Measurements from ENCODE around the gene DIP2A.

Gene DIP2A

DNA sequence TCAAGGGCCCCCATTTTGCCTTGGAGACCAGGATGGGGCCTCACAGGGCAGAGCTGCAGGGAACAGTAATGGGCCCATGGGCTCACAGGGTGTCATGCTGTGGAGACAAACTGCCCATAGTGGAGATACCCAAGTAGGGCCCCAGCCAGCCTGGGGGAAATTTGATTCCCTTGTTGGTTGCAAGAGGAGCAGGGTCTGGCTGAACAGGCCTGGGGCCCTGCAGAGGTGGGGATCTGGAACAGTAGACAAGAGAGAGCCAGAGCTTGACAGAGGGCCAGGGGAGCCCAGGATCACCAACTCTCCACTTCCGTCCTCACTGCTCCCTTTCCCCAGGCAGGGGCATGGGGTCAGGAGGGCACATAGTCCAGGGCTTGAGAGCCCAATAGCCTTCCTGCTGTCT, 137.5 kb downstream of the DIP2A start:
- Histone ChIP-seq H3K27me3 (ENCODE audit: control insufficient read depth in 1 of 2, insufficient read depth in 2 of 2, low read length in 2 of 2) (no peaks in the 10 kb centered on the region), H3K4me3 (ENCODE audit: low read length in 2 of 2) (no peak overlapping the region), H3K9me3 (ENCODE audit: control insufficient read depth in 2 of 2, low read length in 2 of 2) (peaks cover 0 to 2% of the 10 kb centered on the region in 2 donors), H3K36me3 (ENCODE audit: control insufficient read depth in 2 of 2, insufficient read depth in 2 of 2, low read length in 2 of 2) (no peaks in the 10 kb centered on the region), H3K4me1 (ENCODE audit: control insufficient read depth, insufficient read depth, low read length) (peaks cover 5% of the 10 kb centered on the region), H3K9ac (ENCODE audit: low read length in 2 of 2) (no peak overlapping the region), H3K27ac (ENCODE audit: low read length) (no peak overlapping the region)

DNA sequence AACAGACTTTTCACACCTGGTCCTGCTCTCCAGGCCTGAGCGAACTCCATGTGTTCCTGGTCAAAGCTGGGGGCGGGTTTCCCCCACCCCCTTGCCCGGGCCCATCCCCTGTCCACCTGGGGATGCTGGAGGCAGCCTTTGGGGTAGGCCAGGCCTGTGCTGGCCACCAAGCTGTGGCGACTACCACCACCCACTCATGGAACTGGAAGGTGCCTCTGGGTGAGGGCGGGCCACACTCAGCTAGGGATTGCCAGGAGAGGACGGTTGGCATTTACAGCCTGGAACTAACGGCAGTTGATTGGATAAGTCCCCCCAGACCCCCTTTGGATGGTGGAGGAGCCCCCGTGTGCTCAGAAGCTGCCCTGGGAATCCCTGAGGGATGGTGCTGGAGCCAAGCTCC, 138.3 kb downstream of the DIP2A start:
- no peaks in the 10 kb centered on the region for H3K9me3 ChIP-seq (ENCODE audit: control insufficient read depth in 2 of 2, low read length in 2 of 2)
- H3K4me1 ChIP-seq (ENCODE audit: control insufficient read depth, insufficient read depth, low read length): peaks cover 5% of the 10 kb centered on the region
- no peak overlapping the region for H3K9ac ChIP-seq (ENCODE audit: low read length in 2 of 2)
- peaks cover 0 to 5% of the 10 kb centered on the region in 2 donors for H3K27me3 ChIP-seq (ENCODE audit: control insufficient read depth in 1 of 2, insufficient read depth in 2 of 2, low read length in 2 of 2)
- no peaks in the 10 kb centered on the region for H3K36me3 ChIP-seq (ENCODE audit: control insufficient read depth in 2 of 2, insufficient read depth in 2 of 2, low read length in 2 of 2)
- no peak overlapping the region for H3K4me3 ChIP-seq (ENCODE audit: low read length in 2 of 2)
- H3K27ac ChIP-seq (ENCODE audit: low read length): no peak overlapping the region

- Histone ChIP-seq H3K27ac (ENCODE audit: low read length) (no peak overlapping the region), H3K9me3 (ENCODE audit: control insufficient read depth in 2 of 2, low read length in 2 of 2) (no peaks in the 10 kb centered on the region), H3K9ac (ENCODE audit: low read length in 2 of 2) (no peak overlapping the region), H3K36me3 (ENCODE audit: control insufficient read depth in 2 of 2, insufficient read depth in 2 of 2, low read length in 2 of 2) (no peaks in the 10 kb centered on the region), H3K4me1 (ENCODE audit: control insufficient read depth, insufficient read depth, low read length) (peaks cover 5% of the 10 kb centered on the region), H3K27me3 (ENCODE audit: control insufficient read depth in 1 of 2, insufficient read depth in 2 of 2, low read length in 2 of 2) (peaks cover 0 to 5% of the 10 kb centered on the region in 2 donors), H3K4me3 (ENCODE audit: low read length in 2 of 2) (no peak overlapping the region)
These were observed 139.2 kb downstream of the DIP2A start for GRCh38 chr21:46597896-46598343.

GRCh38 chr21:46598581-46599572, 140.2 kb downstream of the DIP2A start:
- H3K4me3 ChIP-seq (ENCODE audit: low read length in 2 of 2): no peak overlapping the region
- H3K27ac ChIP-seq (ENCODE audit: low read length): no peak overlapping the region
- peaks cover 5% of the 10 kb centered on the region for H3K4me1 ChIP-seq (ENCODE audit: control insufficient read depth, insufficient read depth, low read length)
- no peaks in the 10 kb centered on the region for H3K9me3 ChIP-seq (ENCODE audit: control insufficient read depth in 2 of 2, low read length in 2 of 2)
- no peak overlapping the region for H3K9ac ChIP-seq (ENCODE audit: low read length in 2 of 2)
- H3K36me3 ChIP-seq (ENCODE audit: control insufficient read depth in 2 of 2, insufficient read depth in 2 of 2, low read length in 2 of 2): no peaks in the 10 kb centered on the region
- peaks cover 0 to 5% of the 10 kb centered on the region in 2 donors for H3K27me3 ChIP-seq (ENCODE audit: control insufficient read depth in 1 of 2, insufficient read depth in 2 of 2, low read length in 2 of 2)

- Histone ChIP-seq H3K27me3 (ENCODE audit: control insufficient read depth in 1 of 2, insufficient read depth in 2 of 2, low read length in 2 of 2) (peaks cover 2 to 5% of the 10 kb centered on the region in 2 donors), H3K9me3 (ENCODE audit: control insufficient read depth in 2 of 2, low read length in 2 of 2) (no peaks in the 10 kb centered on the region), H3K36me3 (ENCODE audit: control insufficient read depth in 2 of 2, insufficient read depth in 2 of 2, low read length in 2 of 2) (no peaks in the 10 kb centered on the region), H3K9ac (ENCODE audit: low read length in 2 of 2) (no peak overlapping the region), H3K4me1 (ENCODE audit: control insufficient read depth, insufficient read depth, low read length) (peaks cover 5% of the 10 kb centered on the region), H3K27ac (ENCODE audit: low read length) (no peak overlapping the region), H3K4me3 (ENCODE audit: low read length in 2 of 2) (no peak overlapping the region)
These were observed 141.6 kb downstream of the DIP2A start for GRCh38 chr21:46600305-46600704.

DNA sequence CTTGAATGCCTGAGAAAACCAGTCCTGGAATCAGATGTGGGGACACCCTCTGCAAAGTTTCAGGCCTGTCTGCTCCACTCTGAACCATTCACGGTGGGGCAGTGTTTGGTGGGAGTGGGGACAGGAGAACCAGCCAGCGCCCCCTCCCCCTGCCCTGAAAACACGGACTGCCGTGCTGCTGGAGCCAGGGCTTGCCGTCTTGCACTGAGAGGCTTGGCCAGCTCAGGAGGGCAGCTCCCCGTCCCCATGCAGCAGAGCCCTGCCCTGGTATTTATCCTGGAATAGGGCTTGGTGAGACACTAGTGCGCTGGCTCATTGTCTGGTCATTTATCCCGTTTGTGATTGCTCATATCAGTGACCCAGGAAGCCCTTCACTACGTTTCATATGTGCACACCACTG, 142.3 kb downstream of the DIP2A start:
- Histone ChIP-seq H3K9ac (ENCODE audit: low read length in 2 of 2) (no peak overlapping the region), H3K4me3 (ENCODE audit: low read length in 2 of 2) (no peak overlapping the region), H3K27ac (ENCODE audit: low read length) (no peak overlapping the region), H3K9me3 (ENCODE audit: control insufficient read depth in 2 of 2, low read length in 2 of 2) (no peaks in the 10 kb centered on the region), H3K36me3 (ENCODE audit: control insufficient read depth in 2 of 2, insufficient read depth in 2 of 2, low read length in 2 of 2) (no peaks in the 10 kb centered on the region), H3K4me1 (ENCODE audit: control insufficient read depth, insufficient read depth, low read length) (peaks cover 6% of the 10 kb centered on the region), H3K27me3 (ENCODE audit: control insufficient read depth in 1 of 2, insufficient read depth in 2 of 2, low read length in 2 of 2) (peaks cover 2 to 5% of the 10 kb centered on the region in 2 donors)

DNA sequence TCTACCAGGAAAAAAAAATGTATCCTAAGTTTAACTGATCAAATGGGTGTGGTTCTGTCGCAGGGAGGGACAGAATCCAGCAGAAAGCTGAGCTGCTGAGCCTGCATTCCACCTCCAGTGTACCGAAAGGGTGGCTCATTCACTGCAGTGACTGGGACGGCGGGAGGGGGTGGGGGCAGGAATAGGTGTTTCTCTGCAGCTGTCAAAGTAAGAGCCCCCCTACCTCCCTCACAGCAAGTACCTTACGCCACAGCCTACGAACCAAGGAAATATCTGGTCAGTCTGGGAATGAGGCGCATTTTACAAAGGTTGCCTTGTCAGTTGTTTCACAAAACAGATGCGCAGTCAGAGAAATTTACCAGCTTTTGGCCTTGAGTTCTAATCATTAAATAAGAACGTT, 144.5 kb downstream of the DIP2A start:
- H3K27ac ChIP-seq (ENCODE audit: low read length): no peak overlapping the region
- peaks cover 2 to 5% of the 10 kb centered on the region in 2 donors for H3K27me3 ChIP-seq (ENCODE audit: control insufficient read depth in 1 of 2, insufficient read depth in 2 of 2, low read length in 2 of 2)
- H3K9ac ChIP-seq (ENCODE audit: low read length in 2 of 2): no peak overlapping the region
- H3K4me1 ChIP-seq (ENCODE audit: control insufficient read depth, insufficient read depth, low read length): peaks cover 8% of the 10 kb centered on the region
- H3K9me3 ChIP-seq (ENCODE audit: control insufficient read depth in 2 of 2, low read length in 2 of 2): no peaks in the 10 kb centered on the region
- no peak overlapping the region for H3K4me3 ChIP-seq (ENCODE audit: low read length in 2 of 2)
- no peaks in the 10 kb centered on the region for H3K36me3 ChIP-seq (ENCODE audit: control insufficient read depth in 2 of 2, insufficient read depth in 2 of 2, low read length in 2 of 2)

DNA sequence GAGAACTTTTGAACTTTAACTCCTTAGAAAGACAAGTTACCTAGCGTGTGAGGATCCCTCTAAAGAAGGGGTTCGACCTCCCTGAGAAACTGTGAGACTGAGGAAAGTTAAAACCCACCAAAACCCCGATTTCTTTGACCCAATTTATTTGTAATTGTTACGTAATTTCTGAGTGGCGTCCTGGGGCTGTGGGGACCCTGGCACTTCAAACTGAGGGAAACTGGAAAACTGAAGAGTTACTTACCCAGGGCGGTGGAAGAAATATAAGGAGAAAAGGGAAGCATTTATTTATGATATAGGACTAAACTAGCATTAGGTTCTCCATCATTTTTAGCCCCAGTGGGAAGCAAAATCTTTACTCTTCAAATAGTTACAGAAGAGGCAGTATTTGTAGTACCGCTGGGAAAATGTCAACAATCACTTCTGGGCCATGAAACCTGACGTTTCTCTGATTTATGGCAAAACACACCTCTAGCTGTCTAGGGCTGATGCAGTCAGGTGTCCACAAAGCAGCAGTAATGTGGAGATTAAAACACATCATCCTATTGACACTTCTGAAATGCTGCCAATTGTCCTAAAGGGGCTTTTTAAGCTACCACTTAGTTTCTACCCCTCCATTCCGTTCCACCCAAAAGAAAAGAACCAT, 145.8 kb downstream of the DIP2A start:
- Histone ChIP-seq H3K4me3 (ENCODE audit: low read length in 2 of 2) (no peak overlapping the region), H3K4me1 (ENCODE audit: control insufficient read depth, insufficient read depth, low read length) (peaks cover 6% of the 10 kb centered on the region), H3K27ac (ENCODE audit: low read length) (no peak overlapping the region), H3K9ac (ENCODE audit: low read length in 2 of 2) (no peak overlapping the region), H3K36me3 (ENCODE audit: control insufficient read depth in 2 of 2, insufficient read depth in 2 of 2, low read length in 2 of 2) (no peaks in the 10 kb centered on the region), H3K27me3 (ENCODE audit: control insufficient read depth in 1 of 2, insufficient read depth in 2 of 2, low read length in 2 of 2) (peaks cover 5 to 6% of the 10 kb centered on the region in 2 donors), H3K9me3 (ENCODE audit: control insufficient read depth in 2 of 2, low read length in 2 of 2) (no peaks in the 10 kb centered on the region)

DNA sequence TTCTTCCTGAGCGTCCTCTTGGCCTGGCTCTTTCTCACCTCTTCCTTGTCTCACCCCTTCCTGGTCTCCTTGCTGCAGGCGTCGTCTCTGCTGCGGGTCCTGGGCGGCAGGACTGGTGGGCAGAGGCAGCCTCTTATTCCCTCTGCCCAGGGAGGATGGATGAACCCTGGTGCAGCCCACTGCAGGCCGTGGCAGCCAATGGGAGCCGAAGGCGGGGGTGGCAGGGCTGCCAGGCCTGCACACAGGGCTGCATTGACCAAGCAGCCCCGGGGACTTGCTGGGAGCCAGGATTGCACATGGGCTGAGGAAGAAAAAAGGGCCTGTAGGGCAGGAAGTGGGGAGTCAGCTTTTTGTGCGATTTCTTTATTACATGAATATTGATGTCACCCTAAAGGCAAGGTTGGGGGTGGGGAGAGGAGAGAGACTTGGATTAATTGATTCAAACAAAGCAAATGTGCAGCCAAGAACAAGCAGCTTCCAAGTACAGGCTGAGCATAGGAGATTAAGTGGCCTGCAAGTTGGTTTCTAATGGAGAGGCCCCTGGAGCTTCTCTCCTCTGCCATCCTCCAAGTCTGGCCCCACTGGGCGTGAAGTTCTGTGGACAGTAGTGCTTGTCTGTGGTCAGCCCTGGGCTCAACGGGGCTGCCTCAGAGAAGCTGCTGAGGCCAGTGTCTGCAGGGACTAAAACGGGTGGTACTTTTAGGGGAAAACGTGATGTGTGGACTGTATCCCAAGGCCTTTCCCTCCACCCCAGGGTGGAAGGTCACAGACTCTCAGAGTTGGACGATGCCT, 146.5 kb downstream of the DIP2A start, which contains the start of gene S100B:
Gene S100B (minus strand): TSS at position 108 of the 792 bp plus-strand sequence. CDS start 2,667 bp downstream, outside the sequence.
- Histone ChIP-seq H3K9ac (ENCODE audit: low read length in 2 of 2) (no peak within 1 kb of the TSS), H3K36me3 (ENCODE audit: control insufficient read depth in 2 of 2, insufficient read depth in 2 of 2, low read length in 2 of 2) (no peaks in the 10 kb centered on the region), H3K9me3 (ENCODE audit: control insufficient read depth in 2 of 2, low read length in 2 of 2) (no peaks in the 10 kb centered on the region), H3K27me3 (ENCODE audit: control insufficient read depth in 1 of 2, insufficient read depth in 2 of 2, low read length in 2 of 2) (peaks cover 5 to 8% of the 10 kb centered on the region in 2 donors), H3K4me1 (ENCODE audit: control insufficient read depth, insufficient read depth, low read length) (peaks cover 3% of the 10 kb centered on the region), H3K4me3 (ENCODE audit: low read length in 2 of 2) (no peak within 1 kb of the TSS), H3K27ac (ENCODE audit: low read length) (no peak within 1 kb of the TSS)

DNA sequence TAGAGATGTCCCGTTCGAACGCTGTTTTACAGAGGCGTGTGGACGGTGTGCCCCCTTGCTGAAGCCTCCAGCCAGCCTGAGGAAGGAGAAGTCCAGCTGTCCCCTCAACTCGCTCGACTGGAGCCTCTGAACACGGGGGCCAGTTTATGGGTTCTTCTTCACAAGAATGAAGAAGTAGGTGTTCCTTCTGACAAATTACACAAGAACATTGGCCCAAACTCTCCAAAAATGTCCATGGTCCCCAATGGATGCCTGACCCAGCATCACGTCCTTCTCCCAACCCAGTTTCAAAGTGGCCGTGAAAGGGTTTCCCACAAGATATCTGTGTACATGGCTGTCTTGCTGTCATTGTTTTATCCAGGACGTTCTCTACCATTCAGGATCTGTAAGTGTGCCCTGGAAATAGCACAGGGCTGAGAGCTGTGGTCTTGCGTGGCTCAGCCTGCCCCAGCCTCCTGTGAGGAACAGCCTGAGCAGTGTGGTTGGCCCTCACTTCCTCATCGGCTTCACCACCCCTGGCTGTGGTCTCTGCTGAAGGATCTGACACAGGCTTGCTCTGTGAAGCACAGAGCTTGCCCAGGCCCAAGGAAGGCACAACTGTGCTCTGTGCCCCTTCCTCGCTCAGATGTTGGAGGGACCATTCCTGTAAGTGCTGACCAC, 147.2 kb downstream of the DIP2A start:
- Histone ChIP-seq H3K9ac (ENCODE audit: low read length in 2 of 2) (no peak overlapping the region), H3K36me3 (ENCODE audit: control insufficient read depth in 2 of 2, insufficient read depth in 2 of 2, low read length in 2 of 2) (no peaks in the 10 kb centered on the region), H3K27ac (ENCODE audit: low read length) (no peak overlapping the region), H3K9me3 (ENCODE audit: control insufficient read depth in 2 of 2, low read length in 2 of 2) (peaks cover 4 to 5% of the 10 kb centered on the region in 2 donors), H3K27me3 (ENCODE audit: control insufficient read depth in 1 of 2, insufficient read depth in 2 of 2, low read length in 2 of 2) (peaks cover 5 to 8% of the 10 kb centered on the region in 2 donors), H3K4me3 (ENCODE audit: low read length in 2 of 2) (no peak overlapping the region), H3K4me1 (ENCODE audit: control insufficient read depth, insufficient read depth, low read length) (peaks cover 3% of the 10 kb centered on the region)

All from stomach smooth muscle (tissue), 2 donors.